K562 (cell line): ENCODE measurements around the gene YIPF5. TPM values are rescaled to one million over a fixed set of nuclear protein-coding genes. Genes with fewer than 3 reads are reported as not detected.
A peak's percentile ranks its signal among the peaks of the same experiment; 100 is the strongest.

Source experiments
- ATAC-seq: fragments of 200-7000 bp; cut with Tn5 transposase; 3 replicates; pipeline ENCODE4 v1.9.1; 2020; ENCODE audit warnings: moderate library complexity
- BruUV-seq: library from RNA; stranded (reverse); fragments of 400-500 nt; replicated peaks from 2 replicates; lab custom pipeline; 2021; lab: Mats Ljungman, UMichigan
- CTCF ChIA-PET: fragments of 300-600 bp; formaldehyde crosslinking; extraction: SDS; loops from one replicate; lab custom pipeline; 2021; ENCODE audit warnings: low intra/inter-chr PET ratio; lab: Yijun Ruan, JAX
- POLR2A ChIA-PET: fragments of 300-600, 350-650 bp; sonication (Branson Sonifier 250); formaldehyde crosslinking; extraction: SDS; loops from one replicate; lab custom pipeline; 2021; ENCODE audit warnings: antibody characterized with exemption, inconsistent platforms; lab: Yijun Ruan, JAX
- DNase-seq, 4 experiments: peaks; one replicate each; pipeline versions ENCODE4 v3.0.0 to v3.0.0-alpha.2; 2011 to 2018; ENCODE audit warnings: low spot score in 3 of 4, mixed read lengths in 3 of 4; ENCODE audit errors: extremely low read depth in 1 of 4
- FAIRE-seq: peaks from 2 replicates; lab custom pipeline; 2011; peaks lifted over from hg19 to GRCh38; lab: Jason Lieb, UNC
- H2AFZ ChIP-seq: 2 replicates; pipeline ENCODE4 v1.6.0; 2011; ENCODE audit warnings: low read depth, low read length, control low read depth, inconsistent platforms
- H3K27ac ChIP-seq: fragments of 200-600 bp; 3 replicates; pipeline ENCODE4 v1.8.0; 2011; ENCODE audit warnings: low read depth, mild to moderate bottlenecking, control low read depth, inconsistent platforms, low read length, moderate library complexity, mixed read lengths; ENCODE audit errors: extremely low read depth
- H3K27me3 ChIP-seq, 2 experiments: fragments of 300-600 bp in 1 of 2; 2 replicates in 1 of 2; 3 replicates in 1 of 2; pipeline versions ENCODE4 v1.6.0 to v1.8.0; 2011; ENCODE audit warnings: inconsistent platforms in 2 of 2, low read length in 2 of 2, mild to moderate bottlenecking in 1 of 2, mixed read lengths in 1 of 2, moderate library complexity in 1 of 2; ENCODE audit not compliant: control insufficient read depth in 2 of 2, insufficient read depth in 2 of 2
- H3K36me3 ChIP-seq: fragments of 300-600 bp; 3 replicates; pipeline ENCODE4 v1.8.0; 2011; ENCODE audit warnings: mild to moderate bottlenecking, low read length, inconsistent platforms; ENCODE audit not compliant: control insufficient read depth, insufficient read depth
- H3K4me1 ChIP-seq, 2 experiments: fragments of 200-600 bp in 1 of 2; replicated peaks in 1 of 2; 2 replicates in 1 of 2; 3 replicates in 1 of 2; pipeline versions ENCODE4 v1.5.1 to v1.8.0; 2011; ENCODE audit warnings: inconsistent platforms in 2 of 2, low read length in 2 of 2, mild to moderate bottlenecking in 1 of 2, mixed read lengths in 1 of 2, moderate library complexity in 1 of 2; ENCODE audit not compliant: control insufficient read depth in 2 of 2, insufficient read depth in 2 of 2
- H3K4me2 ChIP-seq: 2 replicates; pipeline ENCODE4 v1.6.1; 2011; ENCODE audit warnings: low read length, control low read depth, inconsistent platforms, mixed read lengths; ENCODE audit not compliant: insufficient read depth
- H3K4me3 ChIP-seq: fragments of 200-600 bp; sonication (generic), shearing (Covaris generic); 2 replicates; pipeline ENCODE4 v1.5.1; 2016; ENCODE audit warnings: control low read depth, inconsistent platforms
- H3K79me2 ChIP-seq: fragments of 200-600 bp; 3 replicates; pipeline ENCODE4 v1.8.0; 2011; ENCODE audit warnings: low read length, inconsistent platforms; ENCODE audit not compliant: control insufficient read depth, insufficient read depth
- H3K9ac ChIP-seq, 2 experiments: 2 replicates each; pipeline versions ENCODE4 v1.6.0 to v1.6.1; 2011; ENCODE audit warnings: low read depth in 2 of 2, low read length in 2 of 2, control low read depth in 1 of 2, inconsistent platforms in 1 of 2, mild to moderate bottlenecking in 1 of 2, mixed read lengths in 1 of 2; ENCODE audit not compliant: insufficient read depth in 1 of 2
- H3K9me1 ChIP-seq: one replicate; pipeline ENCODE4 v1.6.0; 2011; ENCODE audit warnings: inconsistent platforms, mild to moderate bottlenecking, low read length, moderate library complexity; ENCODE audit not compliant: control insufficient read depth, insufficient read depth
- H3K9me3 ChIP-seq: replicated peaks from 2 replicates; pipeline ENCODE4 v1.5.1; 2011; ENCODE audit warnings: low read depth, low read length, inconsistent platforms; ENCODE audit not compliant: control insufficient read depth, insufficient read depth
- H4K20me1 ChIP-seq: replicated peaks from 2 replicates; pipeline ENCODE4 v1.6.1; 2011; ENCODE audit warnings: low read length, inconsistent platforms, mixed read lengths; ENCODE audit not compliant: control insufficient read depth, insufficient read depth
- ARHGAP35 ChIP-seq: fragments of 450-650 bp; IDR thresholded peaks from 2 replicates; pipeline ENCODE4 v1.6.1; 2018; ENCODE audit not compliant: partially characterized antibody
- ARNT ChIP-seq, 2 experiments: fragments of 450-650 bp; IDR thresholded peaks; 2 replicates each; pipeline ENCODE4 v1.6.1; 2016; ENCODE audit warnings: mild to moderate bottlenecking in 1 of 2
- ATF1 ChIP-seq, 2 experiments: fragments of 450-650 bp in 1 of 2; IDR thresholded peaks; 2 replicates each; pipeline ENCODE4 v1.6.1; 2016; ENCODE audit warnings: missing compliant biosample characterization in 1 of 2, missing genetic modification characterization in 1 of 2
- BHLHE40 ChIP-seq: IDR thresholded peaks from 2 replicates; pipeline ENCODE4 v1.6.1; 2011; ENCODE audit warnings: low read length, improper control_type of control experiment
- CC2D1A ChIP-seq: fragments of 450-650 bp; IDR thresholded peaks from 2 replicates; pipeline ENCODE4 v1.6.1; 2017; ENCODE audit warnings: mild to moderate bottlenecking
- CEBPG ChIP-seq, 3 experiments: fragments of 200-800 bp in 1 of 3; sonication (Bioruptor generic) in 1 of 3; sonication (generic) in 1 of 3; formaldehyde crosslinking in 1 of 3; IDR thresholded peaks in 2 of 3; conservative IDR thresholded peaks in 1 of 3; 2 replicates each; pipeline versions ENCODE4 v1.6.1 to v1.8.0; 2016 to 2022; ENCODE audit warnings: missing compliant biosample characterization in 2 of 3, missing genetic modification characterization in 2 of 3, mild to moderate bottlenecking in 1 of 3, missing genetic modification reagents in 1 of 3
- CREB1 ChIP-seq, 2 experiments: sonication (generic) in 1 of 2; formaldehyde crosslinking in 1 of 2; IDR thresholded peaks; 2 replicates each; pipeline versions ENCODE4 v1.6.1 to v1.8.0; 2012 to 2022; ENCODE audit warnings: inconsistent platforms in 1 of 2, mild to moderate bottlenecking in 1 of 2, missing genetic modification reagents in 1 of 2, moderate library complexity in 1 of 2
- CREM ChIP-seq: IDR thresholded peaks from 2 replicates; pipeline ENCODE4 v1.6.1; 2014; ENCODE audit warnings: antibody characterized with exemption, low read depth
- CTCF ChIP-seq, 3 experiments: IDR thresholded peaks in 2 of 3; conservative IDR thresholded peaks in 1 of 3; 2 replicates each; pipeline ENCODE4 v1.5.1; 2011 to 2012; ENCODE audit warnings: low read length in 3 of 3, mild to moderate bottlenecking in 3 of 3, control low read depth in 2 of 3, improper control_type of control experiment in 1 of 3, inconsistent platforms in 1 of 3, low read depth in 1 of 3, mixed read lengths in 1 of 3, moderate library complexity in 1 of 3; ENCODE audit not compliant: insufficient read depth in 2 of 3
- GATAD2B ChIP-seq: fragments of 450-650 bp; IDR thresholded peaks from 2 replicates; pipeline ENCODE4 v1.6.1; 2017; ENCODE audit warnings: mild to moderate bottlenecking, borderline replicate concordance
- MAFG ChIP-seq: fragments of 450-650 bp; conservative IDR thresholded peaks from 2 replicates; pipeline ENCODE4 v1.6.1; 2016; ENCODE audit warnings: missing genetic modification characterization, missing compliant biosample characterization
- MTF1 ChIP-seq: fragments of 250-450 bp; sonication (Bioruptor Pico); IDR thresholded peaks from 2 replicates; pipeline ENCODE4 v1.9.0; 2021; ENCODE audit warnings: moderate library complexity, mild to moderate bottlenecking, inconsistent platforms, borderline replicate concordance
- NFE2 ChIP-seq: IDR thresholded peaks from 2 replicates; pipeline ENCODE4 v1.6.1; 2014; ENCODE audit warnings: antibody characterized with exemption, low read depth
- OTX1 ChIP-seq: fragments of 450-650 bp; formaldehyde crosslinking; IDR thresholded peaks from 2 replicates; pipeline ENCODE4 v1.4.0; 2022; ENCODE audit warnings: mild to moderate bottlenecking
- RAD21 ChIP-seq, 2 experiments: fragments of 250-450 bp in 1 of 2; fragments of 450-650 bp in 1 of 2; sonication (Bioruptor Pico) in 1 of 2; formaldehyde crosslinking in 1 of 2; IDR thresholded peaks in 1 of 2; conservative IDR thresholded peaks in 1 of 2; 2 replicates each; pipeline versions ENCODE4 v1.4.0 to v1.8.0; 2020 to 2022; ENCODE audit warnings: mild to moderate bottlenecking in 2 of 2, moderate library complexity in 1 of 2
- ZNF184 ChIP-seq: sonication (generic); formaldehyde crosslinking; IDR thresholded peaks from 2 replicates; pipeline ENCODE4 v1.5.0; 2020; ENCODE audit warnings: missing genetic modification reagents
- ZNF274 ChIP-seq: IDR thresholded peaks from 2 replicates; pipeline ENCODE4 v1.6.1; 2011; ENCODE audit warnings: low read depth, mild to moderate bottlenecking, low read length, moderate library complexity, borderline replicate concordance
- ZNF3 ChIP-seq: fragments of 250-450 bp; sonication (Bioruptor Pico); IDR thresholded peaks from 2 replicates; pipeline ENCODE4 v1.5.0; 2021; ENCODE audit warnings: mild to moderate bottlenecking, moderate library complexity
- ZNF436 ChIP-seq: fragments of 250-450, 450-650 bp; sonication (Bioruptor Pico); formaldehyde crosslinking; IDR thresholded peaks from 2 replicates; pipeline ENCODE4 v1.7.0; 2020; ENCODE audit warnings: mild to moderate bottlenecking
- WGBS: fragments of 100-300 bp; shearing (Covaris generic); methylation state at CpG from one replicate; pipeline ENCODE4 v1.1.6; 2016; ENCODE audit warnings: low coverage, mixed read lengths; ENCODE audit not compliant: insufficient coverage; ENCODE audit errors: missing lambda C conversion rate; 5-methylcytosine and 5-hydroxymethylcytosine counted together
- in situ Hi-C: fragments of 300-500 bp; cut with MboI; formaldehyde crosslinking; loops from 4 replicates; pipeline ENCODE4 v1.15.0; 2018; ENCODE audit warnings: inconsistent platforms, mixed read lengths
- intact Hi-C: fragments of 100-400 bp; cut with micrococcal nuclease; formaldehyde crosslinking; loops from 2 replicates; pipeline ENCODE4 v1.14.2; 2022
- polyA plus RNA-seq, 8 experiments: library from polyadenylated mRNA; depleted of rRNA in 4 of 8; stranded (reverse) in 5 of 8; unstranded in 3 of 8; fragments of >200 nt; fragmentation: Nextera tagmentation in 2 of 8; fragmentation: Illumina TruSeq in 1 of 8; extraction: Ambion mirVana in 2 of 8; extraction: Trizol in 1 of 8; gene quantifications; 2 replicates each; pipeline versions ENCODE4 v1.2.1 to v1.2.3, GENCODE V29; 2011 to 2014; ENCODE audit warnings: inconsistent platforms in 1 of 8, missing spikeins in 1 of 8
- total RNA-seq, 7 experiments: library from RNA; depleted of rRNA in 6 of 7; stranded (reverse); fragments of >200 nt in 6 of 7; fragmentation: Illumina TruSeq in 2 of 7; extraction: Trizol in 2 of 7; gene quantifications; 2 replicates each; pipeline versions ENCODE4 v1.2.1 to v1.2.3, GENCODE V29; 2011 to 2021; ENCODE audit warnings: low replicate concordance in 1 of 7
- TF ChIP-seq, protein P1 (sequence below): sonication (generic); formaldehyde crosslinking; IDR thresholded peaks from 2 replicates; pipeline ENCODE4 v1.9.0; 2022; ENCODE audit warnings: mild to moderate bottlenecking, missing genetic modification reagents

Gene YIPF5
- total and polyA plus RNA-seq, 9 of the 15 experiments (the other 6 are each of a cell fraction or from before 2014, with no cell fraction given), result 12.1 to 52.9 (median 33.7) TPM

- TF ChIP-seq GATAD2B, result no peak
Measured at GRCh38 chr5:144192661-144193060, 22.2 kb upstream of the YIPF5 start (continued).

DNA sequence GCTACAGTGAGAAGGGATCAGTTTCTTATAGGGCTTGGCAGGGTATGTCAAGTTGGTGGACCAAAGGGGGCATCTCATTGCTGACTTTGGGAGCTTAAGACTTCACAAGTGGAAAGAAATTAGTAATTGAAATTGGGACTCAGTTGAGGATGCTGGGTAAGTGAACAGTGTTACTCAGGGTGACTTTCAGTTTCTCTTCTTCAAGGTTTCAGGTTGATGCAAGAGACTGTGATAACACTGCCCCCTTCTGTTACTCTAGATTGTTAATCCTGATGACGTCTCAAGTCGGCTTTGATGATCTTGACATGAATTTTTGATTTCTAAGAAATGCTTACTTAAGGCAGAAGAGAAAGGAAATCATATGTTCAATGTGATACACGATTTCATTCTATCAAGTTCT lies 21.5 kb upstream of the YIPF5 start:
- H3K4me3 ChIP-seq, result no peak overlapping the region
- WGBS, result 0% methylated on average over 3 of the region's 3 CpGs
- ATAC-seq (peak; percentile 83), FAIRE-seq (no peak), DNase-seq (peak; percentile 15 to 23 (median 19))
- H4K20me1 ChIP-seq, result no peaks in the 10 kb centered on the region
- H3K9me1 ChIP-seq, result no peaks in the 10 kb centered on the region
- POLR2A ChIA-PET, result interaction anchor here (0.9 kb wide), 1 partner anchor 11 kb away, joined by 3 read pairs; no protein-coding TSS in a partner anchor
- H3K27me3 ChIP-seq, result 0 out of 5 replicates have a peak, but pooled peaks cover 0 to 3% of the 10 kb centered on the region in 2 experiments
- in situ Hi-C loops (no loop called here), intact Hi-C loops (no loop called here)
- CTCF ChIA-PET, result no interaction called here
- H3K9me3 ChIP-seq, result no peaks in the 10 kb centered on the region
- H3K79me2 ChIP-seq, result no peaks in the 10 kb centered on the region
- H3K36me3 ChIP-seq, result no peaks in the 10 kb centered on the region
- H3K9ac ChIP-seq, result no peak overlapping the region
- no peak overlapping the region for H3K4me2 ChIP-seq
- no peak overlapping the region for H3K27ac ChIP-seq
- H3K4me1 ChIP-seq, result no peaks in the 10 kb centered on the region
- no TSS peak for BruUV-seq
- no peak overlapping the region for H2AFZ ChIP-seq
- TF ChIP-seq ZNF3 (CRISPR knock-in tag) (no peak), ZNF274 (no peak), CC2D1A (no peak), CREM (peak; percentile 57), ARHGAP35 (no peak), CREB1 (IDR thresholded peaks at IDR 0.05) (no peak), CREB1 (CRISPR knock-in tag; IDR thresholded peaks at IDR 0.05) (no peak), ATF1 (CRISPR knock-in tag; IDR thresholded peaks at IDR 0.05) (no peak), ATF1 (tag; IDR thresholded peaks at IDR 0.05) (peak; percentile 52), ZNF184 (CRISPR knock-in tag) (no peak), CTCF (IDR thresholded peaks at IDR 0.05 in 2 of 3, conservative IDR thresholded peaks at IDR 0.05 in 1 of 3; ENCODE audit: insufficient read depth in 2 of 3, low read depth in 1 of 3, low read length in 3 of 3) (peak; percentile 22 to 49 (median 23); a peak in 2 of 6 replicates), ZNF436 (no peak), CEBPG (CRISPR knock-in tag; IDR thresholded peaks at IDR 0.05) (no peak), CEBPG (tag; conservative IDR thresholded peaks at IDR 0.05 in 1 of 2, IDR thresholded peaks at IDR 0.05 in 1 of 2) (0 out of 4 replicates have a peak, but pooled peaks have one; percentile 12 to 13), RAD21 (CRISPR knock-in tag; conservative IDR thresholded peaks at IDR 0.05 in 1 of 2, IDR thresholded peaks at IDR 0.05 in 1 of 2) (peak in 1 of 2 experiments; percentile 45; a peak in 3 of 4 replicates), ARNT (IDR thresholded peaks at IDR 0.05) (no peak), MTF1 (CRISPR knock-in tag) (no peak), NFE2 (0 out of 2 replicates have a peak, but pooled peaks have one; percentile 14), BHLHE40 (no peak), MAFG (tag) (0 out of 2 replicates have a peak, but pooled peaks have one; percentile 3), OTX1 (CRISPR knock-in tag) (no peak)
- TF ChIP-seq, protein P1, sequence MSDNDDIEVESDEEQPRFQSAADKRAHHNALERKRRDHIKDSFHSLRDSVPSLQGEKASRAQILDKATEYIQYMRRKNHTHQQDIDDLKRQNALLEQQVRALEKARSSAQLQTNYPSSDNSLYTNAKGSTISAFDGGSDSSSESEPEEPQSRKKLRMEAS (CRISPR knock-in tag), result no peak
